NCI-H2171 treated with DMSO at 0.1 percent for 48 hours (cell line): ENCODE results near the gene C1QL1.

Experiments
- DNase-seq: peaks from one replicate; lab custom pipeline; 2025; lab: John Stamatoyannopoulos, UW

Gene C1QL1

DNA sequence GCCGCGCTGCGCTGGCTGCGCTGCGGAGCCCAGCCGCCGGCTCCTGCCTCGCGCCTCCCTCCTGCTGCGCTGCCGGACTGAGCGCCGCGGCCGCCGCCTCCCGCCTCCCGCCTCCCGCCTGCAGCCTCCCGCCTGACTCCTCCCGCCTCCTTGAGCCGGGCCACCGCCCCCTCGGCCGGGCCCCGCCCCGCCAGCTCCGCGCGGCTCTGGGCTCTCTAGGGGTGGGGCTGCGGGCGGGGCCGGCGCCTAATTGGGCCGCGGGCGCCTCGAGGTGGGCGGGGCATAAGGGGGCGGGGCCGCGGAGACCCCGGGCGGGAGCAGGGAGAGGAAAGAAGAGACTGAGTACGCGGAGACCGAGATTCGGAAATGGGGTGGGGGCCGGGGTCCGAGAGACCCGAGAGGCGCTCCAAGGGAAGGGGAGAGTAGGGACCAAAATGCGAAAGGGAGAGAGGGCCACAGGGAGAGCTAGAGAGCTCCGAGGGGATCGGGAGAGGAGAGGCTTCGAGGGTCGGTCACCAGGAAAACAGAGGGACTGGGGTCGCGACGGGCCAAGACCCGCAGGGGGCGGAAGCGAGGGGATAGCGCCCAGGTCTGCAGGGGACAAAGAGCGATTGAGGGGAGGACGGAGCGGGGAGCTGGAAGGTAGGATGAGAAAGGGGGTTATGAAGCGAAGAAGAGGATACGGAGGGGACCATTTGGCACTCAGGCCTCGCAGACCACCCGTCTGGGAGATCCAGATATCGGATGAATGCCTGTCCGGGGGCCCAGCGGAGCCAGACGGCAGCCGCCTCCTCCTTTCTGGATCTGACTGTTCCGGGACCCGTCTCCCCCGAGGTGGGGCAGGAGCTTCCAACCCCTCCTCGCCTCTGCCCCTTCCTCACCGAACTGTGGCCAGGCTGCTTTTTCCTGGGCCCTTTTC is at the start of gene C1QL1:
Gene C1QL1 (minus strand): TSS at position 79 of the 919 bp plus-strand sequence. CDS start 255 bp downstream, outside the sequence.
- DNase-seq = peak; percentile 85

DNA sequence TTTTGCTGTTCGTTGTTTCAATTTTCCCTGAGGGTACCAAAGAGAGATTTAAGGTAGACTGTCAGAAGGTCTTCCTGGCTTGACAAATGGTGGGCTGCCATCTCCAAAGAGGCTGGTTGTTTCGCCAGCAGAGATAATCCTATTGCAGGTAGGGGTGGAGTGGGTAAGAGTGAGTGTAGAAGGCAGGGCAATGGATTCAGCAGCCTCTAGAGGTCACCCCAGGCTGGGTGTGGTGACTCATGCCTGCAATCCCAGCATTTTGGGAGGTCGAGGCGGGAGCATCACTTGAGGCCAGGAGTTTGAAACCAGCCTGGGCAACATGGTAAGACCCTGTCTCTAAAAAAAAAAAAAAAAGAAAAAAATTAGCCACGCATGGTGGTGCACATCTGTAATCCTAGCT is 48.7 kb upstream of the C1QL1 start:
- no peak for DNase-seq

DNA sequence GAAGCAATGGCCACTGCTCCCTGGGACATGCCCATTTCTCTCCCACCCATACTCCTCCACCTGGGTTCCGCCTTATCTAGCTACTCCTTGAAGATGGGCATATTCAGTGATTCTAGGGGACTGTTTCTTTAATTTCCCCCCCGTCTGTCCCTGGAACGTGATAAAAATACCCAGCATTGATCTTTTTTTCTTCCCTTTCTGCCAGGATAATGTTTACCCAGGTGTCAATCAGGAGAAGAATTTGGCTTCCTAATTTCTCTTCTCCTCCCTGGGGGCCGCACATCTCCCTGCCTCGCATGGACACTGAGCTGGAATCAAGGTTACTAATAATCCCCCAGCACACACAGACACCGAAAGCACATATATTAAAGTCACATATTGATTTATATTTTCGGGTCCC is 48.1 kb upstream of the C1QL1 start:
- no peak for DNase-seq

DNA sequence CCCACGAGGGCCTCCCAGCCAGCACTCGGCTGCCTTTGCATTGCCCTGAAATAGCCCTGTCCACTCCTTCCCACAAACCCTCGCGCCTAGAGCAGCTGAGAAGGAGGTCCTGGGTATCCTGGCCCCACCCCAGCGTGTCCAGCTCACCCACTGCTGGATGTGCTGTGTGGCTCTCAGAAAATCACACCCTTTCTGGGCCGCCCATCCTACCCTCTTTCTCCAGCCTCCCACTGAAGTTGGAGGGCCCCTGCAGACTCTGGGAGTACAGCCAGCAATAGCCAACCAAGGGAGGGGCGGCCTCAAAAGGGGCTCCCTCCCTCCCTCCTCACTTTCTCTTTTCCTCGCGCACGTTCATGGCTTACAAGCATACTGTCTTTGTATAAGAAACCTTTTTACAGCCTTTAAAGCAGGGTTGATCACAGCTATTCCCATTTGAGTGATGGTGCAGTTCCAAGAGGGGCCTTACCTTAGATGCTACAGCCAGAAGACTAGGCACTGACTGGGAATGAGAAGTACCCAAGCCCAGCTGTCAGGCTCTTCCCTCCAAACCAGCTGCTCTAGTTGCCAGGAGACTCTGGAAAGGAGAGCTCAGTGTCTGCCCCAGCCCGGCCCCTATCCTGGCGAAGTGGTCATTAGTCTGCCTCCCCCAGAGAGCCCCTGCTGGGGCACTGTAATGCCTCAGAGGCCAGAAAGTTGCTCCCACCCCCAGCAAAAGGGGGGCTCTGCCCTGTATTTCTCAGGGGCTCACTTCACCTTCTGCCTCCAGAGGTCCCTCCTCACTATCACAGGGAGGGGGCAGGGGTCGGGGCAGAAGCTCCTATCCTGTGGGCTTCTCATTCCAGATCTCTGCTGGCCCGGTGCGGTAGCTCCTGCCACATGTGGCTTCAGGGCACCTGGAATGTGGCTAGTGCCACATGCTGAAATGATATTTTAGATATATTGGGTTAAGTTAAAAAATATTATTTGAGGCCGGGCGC is 45.2 kb upstream of the C1QL1 start:
- DNase-seq = peak; percentile 77

DNA sequence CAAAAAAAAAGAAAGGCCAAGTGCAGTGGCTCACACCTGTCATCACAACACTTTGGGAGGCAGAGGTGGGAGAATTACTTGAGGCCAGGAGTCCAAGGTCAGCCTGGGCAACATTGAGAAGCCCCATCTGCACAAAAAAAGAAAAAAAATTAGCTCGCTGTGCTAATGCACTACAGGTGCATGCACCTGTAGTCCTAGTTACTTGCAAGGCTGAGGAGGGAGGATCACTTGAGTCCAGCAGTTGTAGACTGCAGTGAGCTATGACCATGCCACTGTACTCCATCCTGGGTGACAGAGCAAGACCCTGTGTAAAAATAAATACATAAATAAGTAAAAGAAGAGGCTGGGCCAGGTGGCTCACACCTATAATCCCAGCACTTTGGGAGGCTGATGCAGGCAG is 43.7 kb upstream of the C1QL1 start:
- no peak for DNase-seq

DNA sequence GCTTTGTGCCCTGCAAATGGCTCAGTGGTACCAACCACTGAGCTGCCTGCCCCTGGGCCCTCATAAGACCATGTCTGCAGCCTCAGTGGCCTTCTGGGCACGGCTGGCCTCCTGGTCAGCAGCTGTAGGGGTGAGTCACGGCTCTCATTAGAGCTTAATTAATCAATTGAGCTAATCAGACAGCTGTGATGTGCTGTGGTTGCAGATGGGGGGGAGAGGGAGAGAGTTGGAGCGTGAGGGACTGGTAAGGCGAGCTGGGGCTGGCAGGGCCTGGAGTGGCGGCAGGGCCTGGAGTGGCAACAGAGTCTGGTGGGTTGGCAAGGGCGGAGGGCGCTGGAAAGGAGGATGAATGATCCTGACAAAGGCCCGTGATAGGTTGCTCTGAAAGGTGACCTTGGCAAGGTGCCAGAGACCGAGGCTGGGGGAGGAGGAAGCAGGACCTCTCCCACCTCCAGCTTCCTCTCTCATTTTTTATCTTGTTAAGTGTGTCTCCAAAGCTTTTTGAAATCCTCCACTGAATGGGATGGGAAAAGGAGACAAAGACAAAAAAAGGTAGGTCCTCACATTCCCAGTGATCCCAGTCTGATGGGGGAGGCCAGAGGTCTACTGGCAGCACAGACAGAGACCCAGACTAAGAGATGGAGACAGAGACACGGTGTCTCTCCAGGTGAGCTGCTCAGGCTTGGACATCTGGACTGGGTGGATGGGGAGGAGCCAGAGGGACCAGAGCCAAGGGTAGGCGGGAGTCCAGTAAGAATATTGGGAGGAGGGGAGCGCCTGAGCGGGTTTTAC is 41.8 kb upstream of the C1QL1 start:
- DNase-seq = peak; percentile 45

DNA sequence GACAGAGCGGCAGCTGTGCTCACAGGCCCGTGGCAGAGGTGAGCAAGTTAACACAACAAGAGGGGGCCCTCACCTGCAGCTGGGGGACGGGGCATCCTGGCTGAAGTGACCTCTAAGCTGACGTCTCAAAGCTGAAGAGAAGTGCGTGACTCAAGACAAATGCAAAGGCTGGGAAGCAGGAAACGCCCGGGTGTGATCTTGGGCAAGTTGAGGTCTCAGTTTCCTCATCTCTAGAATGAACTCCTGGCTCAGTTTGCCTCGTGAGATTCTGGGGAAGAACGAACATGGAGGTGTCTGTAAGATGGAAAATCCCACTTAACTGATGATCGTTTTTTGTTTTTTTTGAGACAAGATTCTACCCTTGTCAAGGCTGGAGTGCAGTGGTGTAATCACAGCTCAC is 40.1 kb upstream of the C1QL1 start:
- no peak for DNase-seq

DNA sequence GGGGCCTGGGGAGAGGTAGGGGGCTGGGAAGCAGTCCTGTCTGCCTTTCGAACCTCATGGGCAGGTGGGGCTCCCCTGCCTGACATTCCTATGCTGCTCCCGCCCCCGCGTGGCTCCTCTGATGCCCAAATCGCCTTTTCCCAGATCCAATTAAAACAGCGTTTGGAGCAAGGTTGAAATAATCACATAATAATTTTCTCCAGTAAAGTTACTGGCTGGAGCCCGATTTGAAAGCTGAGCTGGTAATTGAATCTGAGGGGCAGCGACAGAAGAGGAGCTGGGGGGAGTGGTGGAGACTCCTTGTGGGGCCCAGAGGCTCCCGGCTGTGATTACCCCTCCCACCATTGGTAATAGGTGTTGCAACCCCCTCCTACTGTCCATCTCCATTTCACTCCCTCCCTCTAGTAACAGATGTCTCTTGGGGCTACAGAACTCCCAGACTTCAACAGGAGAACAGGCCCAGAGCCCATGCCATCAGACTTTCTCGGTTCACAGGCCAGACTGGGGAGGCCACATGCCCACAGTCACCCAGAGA is 38.9 kb upstream of the C1QL1 start:
- peak; percentile 79 for DNase-seq

DNA sequence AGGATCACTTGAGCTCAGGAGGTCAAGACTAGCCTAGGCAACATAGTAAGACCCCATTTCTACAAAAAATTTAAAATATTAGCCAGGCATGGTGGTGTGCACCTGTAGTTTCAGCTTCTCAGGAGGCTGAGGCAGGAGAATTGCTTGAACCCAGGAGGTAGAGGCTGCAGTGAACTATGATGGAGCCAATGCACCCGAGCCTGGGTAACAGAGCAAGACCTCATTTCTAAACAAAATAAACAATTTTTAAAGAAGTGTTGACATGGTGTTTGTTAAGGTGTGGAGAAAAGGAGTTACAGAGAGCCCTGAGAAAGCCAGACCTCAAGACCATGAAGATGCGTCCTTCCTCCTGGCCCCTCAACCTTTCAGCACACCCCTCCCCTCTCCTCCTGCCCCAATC is 37.6 kb upstream of the C1QL1 start:
- no peak for DNase-seq

DNA sequence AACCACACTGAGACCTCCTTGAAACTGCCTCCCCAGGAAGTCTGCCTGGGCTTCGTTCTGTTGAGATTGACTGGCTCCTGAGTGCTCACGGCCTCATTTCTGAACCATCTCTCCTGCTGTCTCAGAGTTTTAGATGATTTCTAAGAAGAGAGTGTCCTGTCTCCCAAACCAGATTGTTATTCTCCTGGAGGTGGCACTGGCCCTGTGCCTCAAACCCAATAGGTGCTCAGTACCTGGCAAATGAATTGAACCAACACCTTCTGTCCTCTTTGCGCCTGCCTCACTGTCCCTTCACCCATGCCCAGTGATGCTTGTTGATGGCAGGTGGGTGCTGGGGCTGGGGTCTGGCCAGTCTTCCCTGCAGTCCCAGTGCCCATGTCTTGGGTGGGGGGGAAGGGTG is 36.3 kb upstream of the C1QL1 start:
- no peak for DNase-seq

DNA sequence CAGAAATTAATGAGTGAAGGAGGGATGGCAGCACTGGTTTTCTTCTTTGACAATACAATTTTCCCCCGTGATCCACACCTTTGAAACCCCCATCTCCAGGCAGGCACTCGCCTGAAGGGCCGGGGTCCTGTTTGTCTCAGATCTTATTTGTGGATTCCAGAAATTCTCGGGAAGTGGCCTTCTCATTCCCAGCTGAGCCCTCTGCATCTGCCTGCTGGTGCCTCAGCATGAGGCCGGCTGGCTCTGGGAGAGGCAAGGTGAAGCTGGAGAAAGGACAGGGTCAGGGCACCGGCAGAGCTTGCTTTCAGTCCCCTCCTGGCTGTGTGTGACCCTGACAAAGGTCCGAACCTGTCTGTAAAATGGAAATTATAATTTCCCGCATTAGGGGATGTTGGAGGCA is 35.8 kb upstream of the C1QL1 start:
- no peak for DNase-seq

DNA sequence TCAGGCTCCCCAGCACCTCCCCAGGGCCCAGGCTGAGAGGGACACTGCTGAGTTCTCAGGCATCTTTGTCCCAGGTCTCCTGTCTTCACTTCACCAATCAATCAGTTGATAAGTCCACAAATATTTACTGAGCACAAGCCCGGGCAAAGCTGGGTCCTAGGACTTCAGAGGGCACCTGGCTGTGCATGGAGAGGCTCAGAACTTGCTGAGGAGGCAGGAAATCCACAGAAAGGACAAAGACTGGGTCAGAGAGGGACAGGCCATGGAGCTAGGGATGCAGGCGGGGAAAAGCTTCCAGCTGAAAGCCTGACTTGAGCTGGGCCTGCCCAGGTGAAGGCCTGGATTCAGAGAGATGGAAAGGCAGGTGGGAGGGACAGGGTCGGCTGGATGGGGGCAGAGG is 33.2 kb upstream of the C1QL1 start:
- DNase-seq = no peak

DNA sequence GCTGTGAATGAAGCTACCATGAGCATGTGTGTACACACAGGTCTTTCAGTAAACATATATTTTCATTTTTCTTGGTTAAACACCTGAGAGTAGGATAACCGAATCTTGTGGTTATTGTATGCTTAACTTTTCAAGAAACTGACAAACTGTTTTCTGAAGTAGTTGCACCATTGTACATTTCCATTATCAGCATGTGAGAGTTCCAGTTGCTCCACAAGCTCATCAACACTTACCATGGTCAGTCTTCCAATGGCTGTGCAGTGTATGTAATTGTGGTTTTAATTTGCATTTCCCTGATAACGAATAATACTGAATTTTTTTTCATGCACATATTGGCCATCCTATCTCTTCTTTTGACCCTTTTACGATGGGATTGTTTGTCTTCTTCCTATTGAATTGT is 31.3 kb upstream of the C1QL1 start:
- no peak for DNase-seq

DNA sequence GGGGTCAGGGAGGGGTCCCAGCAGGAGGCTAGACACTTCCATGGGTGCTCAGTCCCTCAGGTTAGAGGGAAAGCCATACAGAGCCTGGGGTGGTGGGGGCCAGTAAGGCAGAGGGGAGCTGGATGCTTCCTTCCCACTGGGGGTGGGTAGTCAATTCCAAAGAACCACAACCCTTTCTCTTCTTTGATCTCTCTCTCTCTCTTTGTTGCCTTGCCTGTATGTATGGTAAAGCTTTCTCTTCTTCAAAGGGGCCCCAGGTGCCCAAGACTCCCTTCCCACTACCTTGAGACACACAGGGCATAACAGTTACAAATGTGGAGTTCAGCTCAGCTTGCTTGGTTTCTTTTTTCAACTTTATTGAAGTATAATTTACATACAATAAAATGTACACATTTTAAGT is 30.5 kb upstream of the C1QL1 start:
- no peak for DNase-seq

DNA sequence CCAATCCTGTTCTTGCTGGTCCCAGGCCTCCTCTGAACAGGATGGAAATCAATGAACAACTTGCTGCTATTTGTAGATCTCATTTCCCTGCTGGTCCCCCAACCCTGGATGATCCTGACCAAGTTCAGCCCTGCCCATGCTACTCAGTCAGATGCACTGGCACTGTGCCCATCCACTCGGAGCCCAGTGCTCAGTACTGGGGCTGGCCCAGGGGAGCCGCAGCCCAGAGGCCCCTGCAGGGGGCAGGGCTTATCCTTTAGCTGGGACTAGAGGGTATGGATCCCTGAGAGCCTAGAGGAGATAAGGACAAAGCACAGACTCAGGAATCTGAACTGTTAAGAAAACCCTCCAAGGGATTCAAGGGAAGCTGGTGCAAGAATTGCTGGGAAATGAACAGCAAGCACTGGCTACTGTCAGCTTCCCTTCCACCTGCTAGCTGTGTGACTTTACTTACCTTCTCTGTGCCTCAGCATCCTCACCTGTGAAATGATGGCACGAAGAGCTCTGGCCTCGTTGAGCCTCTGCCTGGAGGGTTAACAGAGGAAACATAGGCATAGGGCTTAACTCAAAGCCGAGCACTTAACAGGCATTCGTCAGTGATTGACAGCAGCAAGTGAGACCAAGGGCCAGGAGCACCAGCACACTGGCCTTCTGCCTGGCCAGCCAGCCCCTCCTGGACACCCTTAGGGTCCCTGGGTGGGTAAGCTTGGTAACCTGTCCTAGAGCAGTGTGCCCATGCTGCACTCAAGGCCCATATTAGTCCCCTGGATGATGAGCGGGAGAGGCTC is 29.8 kb upstream of the C1QL1 start:
- DNase-seq = peak; percentile 52

DNA sequence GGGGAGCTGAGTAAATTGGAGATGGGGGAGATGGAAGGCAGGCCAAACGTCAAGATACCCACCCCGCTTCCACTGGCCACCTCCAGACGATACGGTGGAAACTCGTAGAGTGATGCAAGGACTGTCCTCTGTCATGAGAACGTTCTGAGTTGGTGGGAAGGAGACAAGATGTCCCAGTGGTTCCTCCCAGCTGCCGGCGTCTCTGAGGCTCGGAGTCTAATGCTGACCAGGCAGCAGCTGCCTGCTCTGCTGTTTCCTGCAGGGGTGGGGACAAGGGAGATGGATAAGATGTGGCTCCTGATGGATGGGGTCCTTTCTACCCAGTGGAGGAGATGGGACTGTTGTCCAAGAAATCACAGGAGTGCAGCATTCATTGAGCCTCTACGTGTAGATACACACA is 28.2 kb upstream of the C1QL1 start:
- no peak for DNase-seq

DNA sequence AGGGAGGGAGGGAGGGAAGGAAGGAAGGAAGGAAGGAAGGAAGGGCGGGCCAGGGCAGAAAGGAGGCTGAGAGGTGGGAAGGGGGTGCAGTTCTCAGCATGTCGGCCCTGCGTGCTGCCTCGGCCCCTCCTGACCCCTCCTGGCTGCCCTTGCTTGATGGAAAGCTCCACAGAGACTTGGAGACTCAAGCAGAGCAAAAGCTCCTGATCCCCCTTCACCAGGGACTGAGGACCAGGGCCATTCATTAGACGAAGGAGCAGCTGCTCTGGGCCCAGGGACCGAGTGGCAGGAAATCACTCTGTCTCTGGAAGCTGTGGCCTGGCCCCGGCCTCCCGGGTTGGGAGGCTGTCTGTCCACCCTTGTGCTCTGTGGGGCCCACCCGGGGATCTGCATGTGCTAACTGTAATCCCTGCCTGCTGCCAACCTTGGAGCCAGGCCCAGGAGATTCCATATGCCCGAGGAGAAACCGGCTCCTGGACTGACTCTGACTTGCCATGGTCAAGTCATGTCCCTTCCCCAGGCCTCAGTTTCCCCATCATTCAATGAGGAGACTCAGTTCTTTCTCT is 27.4 kb upstream of the C1QL1 start:
- no peak for DNase-seq

DNA sequence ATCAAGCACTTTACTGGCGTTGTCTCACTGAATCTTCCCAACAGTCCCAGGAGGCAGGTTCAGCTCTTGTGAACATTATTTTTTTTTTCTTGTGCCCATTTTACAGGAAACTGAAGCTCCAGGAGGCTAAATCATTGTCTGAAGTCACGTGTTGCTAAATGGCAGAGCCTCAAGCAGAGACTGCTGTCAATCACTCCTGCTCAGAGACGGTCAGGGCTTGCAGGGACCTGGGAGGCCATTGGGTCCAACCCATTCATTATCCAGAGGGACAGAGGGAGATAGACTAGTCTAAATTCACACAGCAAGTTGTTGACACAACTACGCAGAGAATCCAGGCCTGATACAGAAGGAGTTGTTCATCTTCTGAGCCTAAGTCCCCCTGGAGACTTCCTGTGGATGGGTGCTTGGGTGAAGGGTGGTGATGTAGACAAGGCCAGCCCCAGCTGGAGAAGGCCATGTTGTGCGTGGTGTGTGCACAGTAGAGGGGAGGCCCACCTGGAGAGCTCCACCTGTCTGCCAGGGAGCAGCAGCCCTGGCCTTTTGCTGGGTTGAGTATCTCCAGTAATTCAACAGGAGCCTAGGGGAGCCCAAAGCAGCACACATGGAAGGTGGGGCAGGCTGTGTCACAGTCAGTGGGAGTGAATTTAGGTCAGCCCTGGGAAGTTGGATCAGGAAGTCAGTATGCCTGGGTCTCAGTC is 24.3 kb upstream of the C1QL1 start:
- peak; percentile 18 for DNase-seq

DNA sequence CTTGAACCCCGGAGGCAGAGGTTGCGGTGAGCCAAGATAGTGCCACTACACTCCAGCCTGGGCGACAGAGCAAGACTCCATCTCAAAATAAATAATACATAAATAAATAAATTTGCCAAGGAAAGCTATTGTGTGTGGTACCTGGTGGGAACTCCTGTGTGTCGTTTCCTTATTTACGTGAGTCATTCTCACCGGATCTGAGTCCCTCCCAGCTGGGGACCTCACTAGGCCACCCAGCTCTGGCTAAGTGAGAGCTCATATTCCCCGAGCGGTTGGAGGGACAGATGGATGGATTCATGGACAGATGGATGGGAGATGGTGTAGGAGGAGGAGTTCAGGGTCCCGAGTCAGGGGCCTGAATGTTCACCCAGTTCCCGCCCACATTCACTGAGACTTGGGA is 22.9 kb upstream of the C1QL1 start:
- DNase-seq = peak; percentile 75

DNA sequence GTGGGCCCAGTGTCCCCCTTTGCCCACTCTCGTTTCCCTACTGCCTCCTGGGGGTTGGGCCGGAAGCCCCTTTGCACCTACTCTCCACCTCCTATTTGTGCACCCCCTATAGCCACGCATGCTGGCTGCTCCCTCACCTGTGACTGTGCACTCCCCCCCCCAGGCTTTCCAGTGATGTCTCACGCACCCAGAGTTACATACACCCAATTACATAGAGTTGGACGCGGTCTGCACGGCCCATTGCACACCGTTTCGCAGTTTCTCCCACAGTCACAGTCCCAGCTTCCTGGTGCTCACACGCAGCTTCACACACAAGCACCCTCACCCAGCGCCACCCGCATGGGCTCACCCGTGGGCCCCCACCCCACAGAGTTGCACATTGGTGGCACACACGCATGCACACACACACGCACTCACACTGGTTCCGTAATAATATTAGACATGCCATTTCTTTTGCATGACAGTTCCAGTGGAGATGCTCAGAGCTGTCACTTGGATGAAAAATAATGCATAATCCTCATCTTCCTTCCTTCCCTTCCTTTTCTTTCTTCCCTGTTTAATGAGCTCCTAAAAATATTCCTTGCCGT is 21.5 kb upstream of the C1QL1 start:
- no peak for DNase-seq
